Adrenal gland (tissue), 5 donors: ENCODE results near the gene DNAAF3.

Experiments used
- POLR2A ChIP-seq, 2 donors: fragments of 450-650 bp; IDR thresholded peaks; one replicate each; pipeline ENCODE4 v1.6.1; 2017; ENCODE audit warnings: antibody characterized with exemption in 2 of 2, mild to moderate bottlenecking in 2 of 2, moderate library complexity in 1 of 2
- TF ChIP-seq, protein P1 (sequence below), 6 experiments: fragments of 450-650 bp in 4 of 6; fragments of 200-600 bp in 2 of 6; sonication (generic) in 1 of 6; IDR thresholded peaks; 1 replicate in 5 of 6; 2 replicates in 1 of 6; pipeline versions ENCODE4 v1.5.1 to v1.8.0; 2016 to 2021; ENCODE audit warnings: antibody characterized with exemption in 6 of 6, mild to moderate bottlenecking in 2 of 6, moderate library complexity in 1 of 6
- donor health status: DM: no; HTN: no; CAD: no.

DNA sequence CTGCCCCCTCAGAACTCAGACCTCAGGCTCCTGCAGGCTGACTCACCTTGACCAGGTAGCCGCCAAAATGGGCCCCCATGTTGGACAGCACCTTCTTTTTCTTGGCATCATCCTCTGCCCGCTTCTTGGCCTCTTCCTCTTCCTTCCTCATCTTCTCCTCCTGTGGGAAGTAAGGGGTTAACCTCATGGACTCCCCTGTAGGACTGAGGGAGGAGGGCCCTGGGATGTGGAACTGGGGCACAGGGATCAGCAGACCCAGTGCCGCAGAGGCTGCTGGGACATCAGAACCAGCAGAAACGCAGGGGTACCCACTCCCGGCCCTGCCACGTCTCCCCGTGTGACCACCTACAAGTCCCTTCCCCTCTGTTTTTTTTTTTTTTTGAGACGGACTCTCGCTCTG is 28.5 kb downstream of the DNAAF3 start:
- TF ChIP-seq, protein P1, sequence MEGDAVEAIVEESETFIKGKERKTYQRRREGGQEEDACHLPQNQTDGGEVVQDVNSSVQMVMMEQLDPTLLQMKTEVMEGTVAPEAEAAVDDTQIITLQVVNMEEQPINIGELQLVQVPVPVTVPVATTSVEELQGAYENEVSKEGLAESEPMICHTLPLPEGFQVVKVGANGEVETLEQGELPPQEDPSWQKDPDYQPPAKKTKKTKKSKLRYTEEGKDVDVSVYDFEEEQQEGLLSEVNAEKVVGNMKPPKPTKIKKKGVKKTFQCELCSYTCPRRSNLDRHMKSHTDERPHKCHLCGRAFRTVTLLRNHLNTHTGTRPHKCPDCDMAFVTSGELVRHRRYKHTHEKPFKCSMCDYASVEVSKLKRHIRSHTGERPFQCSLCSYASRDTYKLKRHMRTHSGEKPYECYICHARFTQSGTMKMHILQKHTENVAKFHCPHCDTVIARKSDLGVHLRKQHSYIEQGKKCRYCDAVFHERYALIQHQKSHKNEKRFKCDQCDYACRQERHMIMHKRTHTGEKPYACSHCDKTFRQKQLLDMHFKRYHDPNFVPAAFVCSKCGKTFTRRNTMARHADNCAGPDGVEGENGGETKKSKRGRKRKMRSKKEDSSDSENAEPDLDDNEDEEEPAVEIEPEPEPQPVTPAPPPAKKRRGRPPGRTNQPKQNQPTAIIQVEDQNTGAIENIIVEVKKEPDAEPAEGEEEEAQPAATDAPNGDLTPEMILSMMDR (IDR thresholded peaks at IDR 0.05) = no peak
- no peak for TF ChIP-seq POLR2A (IDR thresholded peaks at IDR 0.05)
